ENCODE data around the gene FCRL3. TPM values are rescaled to one million over a fixed set of nuclear protein-coding genes. Genes with fewer than 3 reads are reported as not detected.
A peak's percentile ranks its signal among the peaks of the same experiment; 100 is the strongest.

Gene FCRL3
- total and polyA plus RNA-seq, 10 of the 15 experiments (the other 5 are each of a cell fraction or from before 2014, with no cell fraction given): 0.04 to 2.3 (median 0.07) TPM; not detected in 5

- H3K9me3 ChIP-seq (replicated peaks; ENCODE audit: control insufficient read depth, insufficient read depth, low read length): no peaks in the 10 kb centered on the region
- SMC1A ChIA-PET (ENCODE audit: uncharacterized antibody, unreplicated experiment): interaction anchor here (0.6 to 1.5 kb wide), 4 partner anchors 38 to 142 kb away, joined by 3 read pairs; partner anchors contain the start of gene FCRL4
- no peak overlapping the region for H2AFZ ChIP-seq (ENCODE audit: control insufficient read depth, low read depth, low read length)
- TF ChIP-seq PKNOX1 (IDR thresholded peaks at IDR 0.05) (no peak), MEF2A (IDR thresholded peaks at IDR 0.05; ENCODE audit: insufficient read depth, low read depth, low read length) (no peak), BMI1 (IDR thresholded peaks at IDR 0.05; ENCODE audit: borderline replicate concordance) (0 out of 2 replicates have a peak, but pooled peaks have one; percentile 2)
- no peak for ATAC-seq
- in situ Hi-C loops (cut with MboI): no loop called here
- FAIRE-seq: no peak
- H3K4me1 ChIP-seq (ENCODE audit: control insufficient read depth, insufficient read depth, low read length): peaks cover 7% of the 10 kb centered on the region; the same call in 1 of the 2 replicates
- no peaks in the 10 kb centered on the region for H3K79me2 ChIP-seq (ENCODE audit: control insufficient read depth, insufficient read depth, low read length)
- H3K4me3 ChIP-seq: no peak overlapping the region
- intact Hi-C loops (cut with micrococcal nuclease; ENCODE audit: unreplicated experiment): loop anchor here (2.0 kb wide), 1 partner anchor 55 kb away; the partner anchor contains the start of gene FCRL4
- peaks cover 2 to 11% of the 10 kb centered on the region in 2 experiments; a peak in 3 of 4 replicates for H3K27me3 ChIP-seq (replicated peaks in 1 of 2; ENCODE audit: control insufficient read depth in 2 of 2, insufficient read depth in 2 of 2, low read length in 1 of 2)
- POLR2A ChIA-PET: no interaction called here
- RAD21 ChIA-PET (ENCODE audit: unreplicated experiment): interaction anchor here (1.0 to 1.5 kb wide), 3 partner anchors 65 to 124 kb away, joined by 3 to 5 read pairs (median 3); no protein-coding TSS in a partner anchor
- H3K27ac ChIP-seq (ENCODE audit: control insufficient read depth, insufficient read depth): no peak overlapping the region
- no TSS peak for BruUV-seq (replicated peaks)
- H3K36me3 ChIP-seq (ENCODE audit: control insufficient read depth in 2 of 2, insufficient read depth in 2 of 2, low read length in 1 of 2): no peaks in the 10 kb centered on the region
- DNase-seq (ENCODE audit: low read depth, low spot score): no peak
- H4K20me1 ChIP-seq (ENCODE audit: control insufficient read depth, insufficient read depth): no peaks in the 10 kb centered on the region
- no peak overlapping the region for H3K9ac ChIP-seq (ENCODE audit: control insufficient read depth, insufficient read depth, low read length)
- CTCF ChIA-PET: interaction anchor here (1.3 to 2.0 kb wide), 4 partner anchors 14 to 88 kb away, joined by 4 to 6 read pairs (median 4); no protein-coding TSS in a partner anchor
- WGBS (ENCODE audit: insufficient coverage, insufficient replicate concordance, low lambda C conversion rate, missing lambda C conversion rate): 33% methylated on average over 3 of the region's 3 CpGs
- H3K4me2 ChIP-seq (ENCODE audit: control insufficient read depth, insufficient read depth): no peak overlapping the region
Observed at GRCh38 chr1:157653494-157653873, 47.1 kb downstream of the FCRL3 start.

- DNase-seq (ENCODE audit: low read depth, low spot score): peak; percentile 44
- Histone ChIP-seq H3K4me1 (ENCODE audit: control insufficient read depth, insufficient read depth, low read length) (peaks cover 7% of the 10 kb centered on the region; the same call in 1 of the 2 replicates), H3K9me3 (replicated peaks; ENCODE audit: control insufficient read depth, insufficient read depth, low read length) (no peaks in the 10 kb centered on the region), H3K9ac (ENCODE audit: control insufficient read depth, insufficient read depth, low read length) (no peak overlapping the region), H3K4me2 (ENCODE audit: control insufficient read depth, insufficient read depth) (peak overlapping the region; percentile 19; the same call in 1 of the 2 replicates), H3K36me3 (ENCODE audit: control insufficient read depth in 2 of 2, insufficient read depth in 2 of 2, low read length in 1 of 2) (no peaks in the 10 kb centered on the region), H2AFZ (ENCODE audit: control insufficient read depth, low read depth, low read length) (no peak overlapping the region), H3K27me3 (replicated peaks in 1 of 2; ENCODE audit: control insufficient read depth in 2 of 2, insufficient read depth in 2 of 2, low read length in 1 of 2) (peaks cover 2 to 11% of the 10 kb centered on the region in 2 experiments; a peak in 3 of 4 replicates), H4K20me1 (ENCODE audit: control insufficient read depth, insufficient read depth) (no peaks in the 10 kb centered on the region), H3K27ac (ENCODE audit: control insufficient read depth, insufficient read depth) (no peak overlapping the region), H3K4me3 (no peak overlapping the region), H3K79me2 (ENCODE audit: control insufficient read depth, insufficient read depth, low read length) (no peaks in the 10 kb centered on the region)
- CTCF ChIA-PET: interaction anchor here (0.5 to 2.0 kb wide), 5 partner anchors 14 to 343 kb away, joined by 3 to 6 read pairs (median 4); no protein-coding TSS in a partner anchor
- in situ Hi-C loops (cut with MboI): no loop called here
- POLR2A ChIA-PET: no interaction called here
- FAIRE-seq: peak; percentile 93
- SMC1A ChIA-PET (ENCODE audit: uncharacterized antibody, unreplicated experiment): interaction anchor here (0.6 to 1.5 kb wide), 4 partner anchors 38 to 141 kb away, joined by 3 read pairs; partner anchors contain the start of gene FCRL4
- ATAC-seq: peak; percentile 99
- intact Hi-C loops (cut with micrococcal nuclease; ENCODE audit: unreplicated experiment): loop anchor here (2.0 kb wide), 1 partner anchor 54 kb away; the partner anchor contains the start of gene FCRL4
- WGBS (ENCODE audit: insufficient coverage, insufficient replicate concordance, low lambda C conversion rate, missing lambda C conversion rate): under 1% methylated on average over 5 of the region's 5 CpGs
- RAD21 ChIA-PET (ENCODE audit: unreplicated experiment): interaction anchor here (1.0 to 1.3 kb wide), 2 partner anchors 73 to 125 kb away, joined by 3 to 5 read pairs; no protein-coding TSS in a partner anchor
- no TSS peak for BruUV-seq (replicated peaks)
- TF ChIP-seq EGR1 (IDR thresholded peaks at IDR 0.05; ENCODE audit: borderline replicate concordance in 1 of 2, low read depth in 2 of 2, low read length in 2 of 2) (no peak), SMAD5 (IDR thresholded peaks at IDR 0.05; ENCODE audit: low read depth) (no peak), ZBTB4 (CRISPR knock-in tag; IDR thresholded peaks at IDR 0.05) (no peak), ESRRA (IDR thresholded peaks at IDR 0.05; ENCODE audit: low read length) (no peak), SUPT20H (IDR thresholded peaks at IDR 0.05; ENCODE audit: borderline replicate concordance, control insufficient read depth, low read depth, low read length) (no peak), BHLHE40 (IDR thresholded peaks at IDR 0.05; ENCODE audit: borderline replicate concordance in 1 of 2, low read depth in 2 of 2, low read length in 1 of 2) (no peak), BACH1 (IDR thresholded peaks at IDR 0.05; ENCODE audit: borderline replicate concordance) (no peak), CREM (IDR thresholded peaks at IDR 0.05; ENCODE audit: low read depth) (0 out of 2 replicates have a peak, but pooled peaks have one; percentile 29)
Observed at GRCh38 chr1:157652859-157653493, 47.6 kb downstream of the FCRL3 start.
